Measurements from ENCODE around the gene CMSS1. TPM values are rescaled to one million over a fixed set of nuclear protein-coding genes. Genes with fewer than 3 reads are reported as not detected.

CMSS1 gene
- total and polyA plus RNA-seq, 2 donors (not counting 1 experiment from before 2014, with no cell fraction given), result 7.3 to 22.8 TPM

- intact Hi-C loops (cut with micrococcal nuclease), result no loop called here
- Mint-ChIP-seq H3K4me3 (no peak overlapping the region), H3K4me1 (no peaks in the 10 kb centered on the region), H3K27me3 (no peaks in the 10 kb centered on the region), H3K9me3 (ENCODE audit: insufficient read depth) (peaks cover 6% of the 10 kb centered on the region), H3K27ac (no peak overlapping the region)
- H3K27me3 ChIP-seq (replicated peaks in 1 of 4; ENCODE audit: control extremely low read depth in 1 of 4, control insufficient read depth in 3 of 4, insufficient read depth in 4 of 4, low read length in 3 of 4), result no peaks in the 10 kb centered on the region
- H3K36me3 ChIP-seq (replicated peaks in 1 of 2; ENCODE audit: control extremely low read depth in 1 of 2, control insufficient read depth in 1 of 2, extremely low read depth in 1 of 2, insufficient read depth in 2 of 2, low read length in 1 of 2), result no peaks in the 10 kb centered on the region
- H3K79me2 ChIP-seq (ENCODE audit: control insufficient read depth, insufficient read depth, low read length), result no peaks in the 10 kb centered on the region
- ChIA-PET CTCF (no interaction called here), POLR2A (no interaction called here)
- no peak overlapping the region for H2AFZ ChIP-seq (ENCODE audit: insufficient read depth, low read depth, low read length, poor library complexity, severe bottlenecking)
- no peak overlapping the region for H3K4me3 ChIP-seq (ENCODE audit: control extremely low read depth in 1 of 5, extremely low read depth in 1 of 5, insufficient read depth in 1 of 5, low read depth in 2 of 5, low read length in 4 of 5)
- no peaks in the 10 kb centered on the region for H4K20me1 ChIP-seq (ENCODE audit: control insufficient read depth, insufficient read depth, low read length, poor library complexity, severe bottlenecking)
- H3K9me3 ChIP-seq (ENCODE audit: control extremely low read depth in 1 of 3, control insufficient read depth in 2 of 3, insufficient read depth in 1 of 3, low read length in 2 of 3), result peaks cover 3 to 14% (median 11%) of the 10 kb centered on the region in 3 donors
- no peak for TF ChIP-seq CTCF (IDR thresholded peaks at IDR 0.05)
- no peak for TF ChIP-seq EZH2 (IDR thresholded peaks at IDR 0.05; ENCODE audit: borderline replicate concordance, insufficient read depth, low read depth, low read length, poor library complexity, severe bottlenecking)
- DNase-seq, result no peak
- no peak overlapping the region for H3K9ac ChIP-seq (ENCODE audit: low read length)
- H3K27ac ChIP-seq (ENCODE audit: low read length in 2 of 2), result no peak overlapping the region
- no peaks in the 10 kb centered on the region for H3K4me1 ChIP-seq (ENCODE audit: control insufficient read depth in 2 of 2, insufficient read depth in 2 of 2, low read length in 2 of 2)
- no peak overlapping the region for H3K4me2 ChIP-seq (replicated peaks; ENCODE audit: low read depth, low read length, poor library complexity, severe bottlenecking)
- no peak for ATAC-seq (ENCODE audit: low read depth)
Measured at GRCh38 chr3:100155590-100155989, 337.9 kb downstream of the CMSS1 start.

- DNase-seq, result no peak
- Histone ChIP-seq H3K9ac (ENCODE audit: low read length) (no peak overlapping the region), H3K27ac (ENCODE audit: low read length in 2 of 2) (no peak overlapping the region), H3K4me2 (replicated peaks; ENCODE audit: low read depth, low read length, poor library complexity, severe bottlenecking) (no peak overlapping the region), H3K79me2 (ENCODE audit: control insufficient read depth, insufficient read depth, low read length) (no peaks in the 10 kb centered on the region), H3K36me3 (replicated peaks in 1 of 2; ENCODE audit: control extremely low read depth in 1 of 2, control insufficient read depth in 1 of 2, extremely low read depth in 1 of 2, insufficient read depth in 2 of 2, low read length in 1 of 2) (no peaks in the 10 kb centered on the region), H2AFZ (ENCODE audit: insufficient read depth, low read depth, low read length, poor library complexity, severe bottlenecking) (no peak overlapping the region), H3K4me1 (ENCODE audit: control insufficient read depth in 2 of 2, insufficient read depth in 2 of 2, low read length in 2 of 2) (no peaks in the 10 kb centered on the region), H3K4me3 (ENCODE audit: control extremely low read depth in 1 of 5, extremely low read depth in 1 of 5, insufficient read depth in 1 of 5, low read depth in 2 of 5, low read length in 4 of 5) (no peak overlapping the region), H4K20me1 (ENCODE audit: control insufficient read depth, insufficient read depth, low read length, poor library complexity, severe bottlenecking) (no peaks in the 10 kb centered on the region), H3K9me3 (ENCODE audit: control extremely low read depth in 1 of 3, control insufficient read depth in 2 of 3, insufficient read depth in 1 of 3, low read length in 2 of 3) (peaks cover 3 to 14% (median 11%) of the 10 kb centered on the region in 3 donors), H3K27me3 (replicated peaks in 1 of 4; ENCODE audit: control extremely low read depth in 1 of 4, control insufficient read depth in 3 of 4, insufficient read depth in 4 of 4, low read length in 3 of 4) (no peaks in the 10 kb centered on the region)
- ATAC-seq (ENCODE audit: low read depth), result no peak
- H3K9me3 Mint-ChIP-seq (ENCODE audit: insufficient read depth), result peaks cover 6% of the 10 kb centered on the region
- ChIA-PET POLR2A (no interaction called here), CTCF (no interaction called here)
- no peak overlapping the region for H3K4me3 Mint-ChIP-seq
- TF ChIP-seq EZH2 (IDR thresholded peaks at IDR 0.05; ENCODE audit: borderline replicate concordance, insufficient read depth, low read depth, low read length, poor library complexity, severe bottlenecking), result no peak
- no peak for TF ChIP-seq CTCF (IDR thresholded peaks at IDR 0.05)
- intact Hi-C loops (cut with micrococcal nuclease), result no loop called here
- no peak overlapping the region for H3K27ac Mint-ChIP-seq
- no peaks in the 10 kb centered on the region for H3K27me3 Mint-ChIP-seq
- H3K4me1 Mint-ChIP-seq, result no peaks in the 10 kb centered on the region
- 95% methylated on average over 1 of the region's 2 CpGs for whole genome bisulfite sequencing (ENCODE audit: insufficient coverage)
Measured at GRCh38 chr3:100157685-100158084, 340.0 kb downstream of the CMSS1 start.

Data from B cell (primary cell).